ENCODE measurements around the gene GPR35. TPM values are rescaled to one million over a fixed set of nuclear protein-coding genes. Genes with fewer than 3 reads are reported as not detected.

The GPR35 gene
- total and polyA plus RNA-seq, 10 of the 15 experiments (the other 5 are each of a cell fraction or from before 2014, with no cell fraction given): 0.14 to 1.6 (median 0.75) TPM; not detected in 3

- Histone ChIP-seq H2AFZ (ENCODE audit: control insufficient read depth, low read depth, low read length) (no peak overlapping the region), H3K9me3 (replicated peaks; ENCODE audit: control insufficient read depth, insufficient read depth, low read length) (no peaks in the 10 kb centered on the region), H3K27ac (ENCODE audit: control insufficient read depth, insufficient read depth) (no peak overlapping the region), H4K20me1 (ENCODE audit: control insufficient read depth, insufficient read depth) (no peaks in the 10 kb centered on the region; the same call in 1 of the 2 replicates), H3K4me2 (ENCODE audit: control insufficient read depth, insufficient read depth) (no peak overlapping the region), H3K4me1 (ENCODE audit: control insufficient read depth, insufficient read depth, low read length) (peaks cover 20% of the 10 kb centered on the region), H3K36me3 (ENCODE audit: control insufficient read depth in 2 of 2, insufficient read depth in 2 of 2, low read length in 1 of 2) (peaks cover 2 to 8% of the 10 kb centered on the region in 2 experiments; a peak in 3 of 4 replicates), H3K9ac (ENCODE audit: control insufficient read depth, insufficient read depth, low read length) (no peak overlapping the region), H3K79me2 (ENCODE audit: control insufficient read depth, insufficient read depth, low read length) (peaks cover 38% of the 10 kb centered on the region), H3K4me3 (no peak overlapping the region), H3K27me3 (replicated peaks in 1 of 2; ENCODE audit: control insufficient read depth in 2 of 2, insufficient read depth in 2 of 2, low read length in 1 of 2) (no peaks in the 10 kb centered on the region)
- no TSS peak for BruUV-seq (replicated peaks)
- no peak for ATAC-seq
- RAD21 ChIA-PET (ENCODE audit: unreplicated experiment): interaction anchor here (6.2 to 10.9 kb wide), 2 partner anchors 27 to 75 kb away, joined by 49 to 206 read pairs; partner anchors contain the start of genes ANKMY1 and DUSP28
- intact Hi-C loops (cut with micrococcal nuclease; ENCODE audit: unreplicated experiment) (no loop called here), in situ Hi-C loops (cut with MboI) (no loop called here)
- TF ChIP-seq KDM1A (IDR thresholded peaks at IDR 0.05; ENCODE audit: borderline replicate concordance): no peak
- TF ChIP-seq, protein P1, sequence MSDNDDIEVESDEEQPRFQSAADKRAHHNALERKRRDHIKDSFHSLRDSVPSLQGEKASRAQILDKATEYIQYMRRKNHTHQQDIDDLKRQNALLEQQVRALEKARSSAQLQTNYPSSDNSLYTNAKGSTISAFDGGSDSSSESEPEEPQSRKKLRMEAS (IDR thresholded peaks at IDR 0.05; ENCODE audit: low read depth, low read length): no peak
- no peak for TF ChIP-seq STAT3 (IDR thresholded peaks at IDR 0.05; ENCODE audit: low read depth, low read length)
- TF ChIP-seq CBFB (IDR thresholded peaks at IDR 0.05; ENCODE audit: low read depth): no peak
- no peak for TF ChIP-seq IRF4 (IDR thresholded peaks at IDR 0.05; ENCODE audit: low read depth, low read length)
- TF ChIP-seq RCOR1 (conservative IDR thresholded peaks at IDR 0.05; ENCODE audit: low read depth, low read length): no peak
- TF ChIP-seq MTA3 (IDR thresholded peaks at IDR 0.05; ENCODE audit: borderline replicate concordance, low read length): no peak
- TF ChIP-seq CEBPB (IDR thresholded peaks at IDR 0.05; ENCODE audit: borderline replicate concordance in 1 of 2, low read depth in 2 of 2, low read length in 2 of 2): no peak
- TF ChIP-seq CHD1 (IDR thresholded peaks at IDR 0.05; ENCODE audit: low read depth, low read length): no peak
- TF ChIP-seq FOXK2 (IDR thresholded peaks at IDR 0.05): no peak
- TF ChIP-seq, protein P2, sequence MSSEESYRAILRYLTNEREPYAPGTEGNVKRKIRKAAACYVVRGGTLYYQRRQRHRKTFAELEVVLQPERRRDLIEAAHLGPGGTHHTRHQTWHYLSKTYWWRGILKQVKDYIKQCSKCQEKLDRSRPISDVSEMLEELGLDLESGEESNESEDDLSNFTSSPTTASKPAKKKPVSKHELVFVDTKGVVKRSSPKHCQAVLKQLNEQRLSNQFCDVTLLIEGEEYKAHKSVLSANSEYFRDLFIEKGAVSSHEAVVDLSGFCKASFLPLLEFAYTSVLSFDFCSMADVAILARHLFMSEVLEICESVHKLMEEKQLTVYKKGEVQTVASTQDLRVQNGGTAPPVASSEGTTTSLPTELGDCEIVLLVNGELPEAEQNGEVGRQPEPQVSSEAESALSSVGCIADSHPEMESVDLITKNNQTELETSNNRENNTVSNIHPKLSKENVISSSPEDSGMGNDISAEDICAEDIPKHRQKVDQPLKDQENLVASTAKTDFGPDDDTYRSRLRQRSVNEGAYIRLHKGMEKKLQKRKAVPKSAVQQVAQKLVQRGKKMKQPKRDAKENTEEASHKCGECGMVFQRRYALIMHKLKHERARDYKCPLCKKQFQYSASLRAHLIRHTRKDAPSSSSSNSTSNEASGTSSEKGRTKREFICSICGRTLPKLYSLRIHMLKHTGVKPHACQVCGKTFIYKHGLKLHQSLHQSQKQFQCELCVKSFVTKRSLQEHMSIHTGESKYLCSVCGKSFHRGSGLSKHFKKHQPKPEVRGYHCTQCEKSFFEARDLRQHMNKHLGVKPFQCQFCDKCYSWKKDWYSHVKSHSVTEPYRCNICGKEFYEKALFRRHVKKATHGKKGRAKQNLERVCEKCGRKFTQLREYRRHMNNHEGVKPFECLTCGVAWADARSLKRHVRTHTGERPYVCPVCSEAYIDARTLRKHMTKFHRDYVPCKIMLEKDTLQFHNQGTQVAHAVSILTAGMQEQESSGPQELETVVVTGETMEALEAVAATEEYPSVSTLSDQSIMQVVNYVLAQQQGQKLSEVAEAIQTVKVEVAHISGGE (CRISPR knock-in tag; IDR thresholded peaks at IDR 0.05): no peak
- no peak for TF ChIP-seq NFXL1 (IDR thresholded peaks at IDR 0.05; ENCODE audit: borderline replicate concordance)
- TF ChIP-seq HSF1 (IDR thresholded peaks at IDR 0.05; ENCODE audit: low read depth, low read length): no peak
- no peak for TF ChIP-seq IKZF2 (IDR thresholded peaks at IDR 0.05)
- no peak for TF ChIP-seq POLR2A (IDR thresholded peaks at IDR 0.05; ENCODE audit: low read depth, low read length)
- TF ChIP-seq HDGF (IDR thresholded peaks at IDR 0.05): no peak
- no peak for TF ChIP-seq SREBF2 (IDR thresholded peaks at IDR 0.05; ENCODE audit: low read length)
- no peak for TF ChIP-seq HDAC2 (IDR thresholded peaks at IDR 0.05)
- TF ChIP-seq LARP7 (IDR thresholded peaks at IDR 0.05): no peak
- TF ChIP-seq JUNB (IDR thresholded peaks at IDR 0.05): no peak
- POLR2A ChIA-PET: interaction anchor here (6.7 kb wide), 1 partner anchor 25 kb away, joined by 233 read pairs; the partner anchor contains the start of gene DUSP28
- SMC1A ChIA-PET (ENCODE audit: uncharacterized antibody, unreplicated experiment): interaction anchor here (2.2 to 6.4 kb wide), 2 partner anchors 28 to 75 kb away, joined by 13 to 124 read pairs; partner anchors contain the start of genes ANKMY1 and DUSP28
- WGBS (ENCODE audit: insufficient coverage, insufficient replicate concordance, low lambda C conversion rate, missing lambda C conversion rate): 89% methylated on average over 13 of the region's 14 CpGs
- no peak for DNase-seq (ENCODE audit: low read depth, low spot score)
- FAIRE-seq: no peak
- CTCF ChIA-PET: interaction anchor here (1.1 to 11.9 kb wide), 6 partner anchors 9 to 75 kb away, joined by 3 to 196 read pairs (median 6); partner anchors contain the start of genes ANKMY1 and DUSP28
Measured at GRCh38 chr2:240589375-240589774, 35.9 kb upstream of the GPR35 start.

Data from GM12878 (cell line).